Breast epithelium (tissue), 4 donors: ENCODE results near the gene AHI1. TPM values are rescaled to one million over a fixed set of nuclear protein-coding genes. Genes with fewer than 3 reads are reported as not detected.

Experiments used
- DNase-seq, 2 donors: peaks; one replicate each; pipeline ENCODE4 v3.0.0-alpha.2; 2019; ENCODE audit warnings: low spot score in 2 of 2
- H3K27ac ChIP-seq, 2 donors: fragments of 200-600 bp; sonication (generic) in 1 of 2; one replicate each; pipeline ENCODE4 v1.5.1; 2016 to 2019; ENCODE audit warnings: mild to moderate bottlenecking in 1 of 2
- H3K27me3 ChIP-seq, 2 donors: fragments of 200-600 bp; sonication (generic) in 1 of 2; one replicate each; pipeline versions ENCODE4 v1.5.1 to v1.6.0; 2017 to 2019; ENCODE audit warnings: control low read depth in 1 of 2, mild to moderate bottlenecking in 1 of 2
- H3K36me3 ChIP-seq: fragments of 200-600 bp; one replicate; pipeline ENCODE4 v1.5.1; 2019
- H3K4me1 ChIP-seq, 2 donors: fragments of 200-600 bp; sonication (generic); one replicate each; pipeline ENCODE4 v1.5.1; 2016 to 2019; ENCODE audit warnings: control low read depth in 1 of 2
- H3K4me3 ChIP-seq, 3 donors: fragments of 200-600 bp; sonication (generic); 1 replicate in 2 of 3; 2 replicates in 1 of 3; pipeline ENCODE4 v1.5.1; 2016 to 2019; ENCODE audit warnings: mild to moderate bottlenecking in 3 of 3, moderate library complexity in 2 of 3
- H3K9me3 ChIP-seq, 2 donors: fragments of 200-600 bp; sonication (generic) in 1 of 2; one replicate each; pipeline ENCODE4 v1.5.1; 2016 to 2019; ENCODE audit warnings: control low read depth in 1 of 2
- POLR2A ChIP-seq: fragments of 450-650 bp; IDR thresholded peaks from one replicate; pipeline ENCODE4 v1.6.1; 2016; ENCODE audit warnings: antibody characterized with exemption, mild to moderate bottlenecking, moderate library complexity
- POLR2AphosphoS5 ChIP-seq, 3 donors: sonication (generic); formaldehyde crosslinking; IDR thresholded peaks; one replicate each; pipeline ENCODE4 v1.6.1; 2017; ENCODE audit warnings: antibody characterized with exemption in 3 of 3
- intact Hi-C: fragments of 100-400 bp; cut with DNase I; formaldehyde crosslinking; loops from one replicate; pipeline ENCODE4 v1.15.1; 2023; ENCODE audit warnings: low total_unique reads
- total RNA-seq, 3 donors: library from RNA; depleted of rRNA; stranded (reverse); fragments of >200 nt; gene quantifications; one replicate each; pipeline ENCODE4 v1.1.0, GENCODE V29; 2016
- TF ChIP-seq, protein P1 (sequence below), 3 donors: fragments of 450-650 bp; IDR thresholded peaks; one replicate each; pipeline ENCODE4 v1.5.1; 2016 to 2017; ENCODE audit warnings: antibody characterized with exemption in 3 of 3, mild to moderate bottlenecking in 3 of 3, moderate library complexity in 3 of 3

The AHI1 gene
- total RNA-seq, 3 donors from 2014 or later = 23.5 to 62.2 (median 49.8) TPM

DNA sequence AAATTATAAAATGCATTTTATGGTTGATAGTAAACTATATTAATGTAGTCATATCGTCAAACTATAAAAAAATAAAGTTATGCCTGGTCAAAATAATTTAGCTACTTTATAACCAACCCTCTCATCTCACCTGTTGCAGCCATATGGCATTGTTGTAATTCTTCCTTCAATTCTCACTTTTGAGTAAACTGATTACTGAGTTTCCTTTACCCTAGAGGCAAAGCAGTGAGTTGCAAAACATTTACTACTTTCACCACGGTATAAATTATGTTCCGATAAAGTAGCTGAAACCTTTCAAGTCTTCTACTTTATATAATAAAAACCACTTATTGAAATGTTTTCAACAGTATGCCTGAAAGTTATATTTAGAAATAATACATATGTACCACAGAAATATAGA is 113.8 kb downstream of the AHI1 start:
- H3K27ac ChIP-seq = no peak overlapping the region
- no peak overlapping the region for H3K4me3 ChIP-seq
- H3K4me1 ChIP-seq = no peaks in the 10 kb centered on the region
- TF ChIP-seq POLR2AphosphoS5 (IDR thresholded peaks at IDR 0.05) (no peak), POLR2A (no peak)
- TF ChIP-seq, protein P1, sequence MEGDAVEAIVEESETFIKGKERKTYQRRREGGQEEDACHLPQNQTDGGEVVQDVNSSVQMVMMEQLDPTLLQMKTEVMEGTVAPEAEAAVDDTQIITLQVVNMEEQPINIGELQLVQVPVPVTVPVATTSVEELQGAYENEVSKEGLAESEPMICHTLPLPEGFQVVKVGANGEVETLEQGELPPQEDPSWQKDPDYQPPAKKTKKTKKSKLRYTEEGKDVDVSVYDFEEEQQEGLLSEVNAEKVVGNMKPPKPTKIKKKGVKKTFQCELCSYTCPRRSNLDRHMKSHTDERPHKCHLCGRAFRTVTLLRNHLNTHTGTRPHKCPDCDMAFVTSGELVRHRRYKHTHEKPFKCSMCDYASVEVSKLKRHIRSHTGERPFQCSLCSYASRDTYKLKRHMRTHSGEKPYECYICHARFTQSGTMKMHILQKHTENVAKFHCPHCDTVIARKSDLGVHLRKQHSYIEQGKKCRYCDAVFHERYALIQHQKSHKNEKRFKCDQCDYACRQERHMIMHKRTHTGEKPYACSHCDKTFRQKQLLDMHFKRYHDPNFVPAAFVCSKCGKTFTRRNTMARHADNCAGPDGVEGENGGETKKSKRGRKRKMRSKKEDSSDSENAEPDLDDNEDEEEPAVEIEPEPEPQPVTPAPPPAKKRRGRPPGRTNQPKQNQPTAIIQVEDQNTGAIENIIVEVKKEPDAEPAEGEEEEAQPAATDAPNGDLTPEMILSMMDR (IDR thresholded peaks at IDR 0.05) = no peak
- H3K9me3 ChIP-seq = no peaks in the 10 kb centered on the region
- intact Hi-C loops = no loop called here
- DNase-seq = no peak
- no peaks in the 10 kb centered on the region for H3K36me3 ChIP-seq
- no peaks in the 10 kb centered on the region for H3K27me3 ChIP-seq

DNA sequence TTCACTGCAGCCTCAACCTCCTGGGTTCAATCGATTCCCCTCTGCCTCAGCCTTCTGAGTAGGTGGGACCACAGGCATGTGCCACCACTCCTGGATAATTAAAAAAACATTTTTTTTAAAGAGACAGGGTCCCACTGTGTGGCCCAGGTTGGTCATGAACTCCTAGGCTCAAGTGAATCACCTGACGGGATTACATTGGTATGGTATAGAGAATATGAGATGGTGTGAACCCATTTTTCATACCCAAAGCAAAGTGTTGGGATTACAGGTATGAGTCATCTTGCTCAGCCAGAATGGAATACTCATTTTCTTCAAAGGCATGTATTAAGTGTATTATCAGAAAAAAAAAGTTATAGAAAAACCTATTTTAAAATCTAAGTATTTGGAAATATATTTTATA is 114.2 kb downstream of the AHI1 start:
- intact Hi-C loops = no loop called here
- TF ChIP-seq, protein P1 (IDR thresholded peaks at IDR 0.05) = no peak
- DNase-seq = no peak
- Histone ChIP-seq H3K4me3 (no peak overlapping the region), H3K9me3 (no peaks in the 10 kb centered on the region), H3K27ac (no peak overlapping the region), H3K4me1 (no peaks in the 10 kb centered on the region), H3K27me3 (no peaks in the 10 kb centered on the region), H3K36me3 (no peaks in the 10 kb centered on the region)

DNA sequence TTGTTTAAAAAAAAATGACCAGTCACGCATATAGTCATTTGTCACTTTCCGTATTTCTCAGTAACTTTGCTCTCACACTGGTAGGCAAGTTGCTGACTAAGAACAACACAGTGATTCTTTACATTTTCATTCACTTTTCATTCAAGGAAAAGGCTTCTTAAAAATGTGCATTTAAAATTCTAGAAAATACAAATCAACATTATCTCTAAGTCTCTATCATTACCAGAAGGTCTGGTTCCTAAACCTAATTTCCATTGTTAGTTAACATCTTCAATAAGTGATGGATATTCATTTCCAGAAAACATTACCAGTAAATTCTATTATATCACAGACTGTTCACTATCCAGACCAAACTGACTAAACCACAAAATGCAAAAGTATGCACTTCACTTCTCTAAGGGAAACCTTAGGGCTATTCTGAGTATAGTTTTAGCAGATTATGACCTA is 115.3 kb downstream of the AHI1 start:
- DNase-seq = no peak
- H3K9me3 ChIP-seq = no peaks in the 10 kb centered on the region
- H3K4me3 ChIP-seq = no peak overlapping the region
- H3K27ac ChIP-seq = no peak overlapping the region
- H3K4me1 ChIP-seq = no peaks in the 10 kb centered on the region
- TF ChIP-seq POLR2AphosphoS5 (IDR thresholded peaks at IDR 0.05) = no peak
- TF ChIP-seq, protein P1 (IDR thresholded peaks at IDR 0.05) = no peak
- no peak for TF ChIP-seq POLR2A
- intact Hi-C loops = no loop called here
- no peaks in the 10 kb centered on the region for H3K36me3 ChIP-seq
- no peaks in the 10 kb centered on the region for H3K27me3 ChIP-seq

DNA sequence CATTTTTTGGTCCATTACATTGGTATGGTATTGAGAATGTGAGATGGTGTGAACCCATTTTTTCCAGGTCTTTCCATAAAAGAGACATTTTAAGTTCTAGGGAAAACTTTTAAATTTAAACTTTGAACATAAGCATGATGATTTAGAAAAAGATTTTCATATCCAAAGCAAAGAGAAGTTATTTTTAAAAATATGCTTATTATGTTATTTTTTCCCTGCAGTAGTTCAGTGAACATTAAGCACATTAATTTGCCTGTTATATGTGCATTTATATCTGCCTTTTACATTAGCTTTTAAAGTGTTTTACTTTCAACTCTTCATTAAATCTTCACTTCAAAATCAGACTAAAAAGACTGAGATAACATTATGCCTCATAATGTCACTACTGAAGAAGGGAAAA is 116.7 kb downstream of the AHI1 start:
- TF ChIP-seq, protein P1 (IDR thresholded peaks at IDR 0.05) = no peak
- no peak for TF ChIP-seq POLR2A
- no peak for TF ChIP-seq POLR2AphosphoS5 (IDR thresholded peaks at IDR 0.05)
- intact Hi-C loops = no loop called here
- Histone ChIP-seq H3K27me3 (no peaks in the 10 kb centered on the region), H3K9me3 (no peaks in the 10 kb centered on the region), H3K27ac (no peak overlapping the region), H3K36me3 (no peaks in the 10 kb centered on the region), H3K4me1 (no peaks in the 10 kb centered on the region), H3K4me3 (no peak overlapping the region)
- no peak for DNase-seq

DNA sequence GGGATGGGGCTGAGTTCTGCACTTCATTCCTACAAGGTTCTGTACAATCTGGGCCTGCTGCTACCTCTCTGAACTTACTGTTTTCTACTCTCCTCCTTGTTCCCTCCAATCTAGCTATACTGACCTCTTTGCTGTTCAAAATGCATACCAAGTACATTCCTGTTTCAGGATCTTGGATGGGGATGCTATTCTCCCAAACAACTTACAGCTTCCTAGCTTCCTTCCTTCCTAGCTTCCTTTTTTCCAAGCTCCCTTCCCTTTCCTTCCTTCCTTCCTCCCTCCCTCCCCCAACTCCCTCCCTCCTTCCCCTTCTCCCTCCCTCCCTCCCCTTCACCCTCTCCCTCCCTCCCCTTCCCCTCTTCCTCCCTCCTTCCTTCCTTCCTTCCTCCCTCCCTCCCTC is 117.9 kb downstream of the AHI1 start:
- intact Hi-C loops = no loop called here
- no peak overlapping the region for H3K27ac ChIP-seq
- TF ChIP-seq, protein P1 (IDR thresholded peaks at IDR 0.05) = no peak
- no peak for TF ChIP-seq POLR2A
- TF ChIP-seq POLR2AphosphoS5 (IDR thresholded peaks at IDR 0.05) = no peak
- H3K4me3 ChIP-seq = no peak overlapping the region
- H3K9me3 ChIP-seq = no peaks in the 10 kb centered on the region
- no peaks in the 10 kb centered on the region for H3K27me3 ChIP-seq
- no peaks in the 10 kb centered on the region for H3K4me1 ChIP-seq
- DNase-seq = no peak
- H3K36me3 ChIP-seq = no peaks in the 10 kb centered on the region
